Thymus (tissue), 11 donors: ENCODE results near the gene PARVB. TPM values are rescaled to one million over a fixed set of nuclear protein-coding genes. Genes with fewer than 3 reads are reported as not detected.

Experiments
- DNase-seq, 9 donors: peaks; one replicate each; pipeline ENCODE4 v3.0.0-alpha.2; 2013; ENCODE audit warnings: low spot score in 9 of 9, low read depth in 6 of 9, missing footprints in 1 of 9
- H3K27ac ChIP-seq, 2 donors: one replicate each; pipeline ENCODE4 v1.5.1; 2013; ENCODE audit warnings: control low read depth in 1 of 2, low read depth in 1 of 2, low read length in 1 of 2, mild to moderate bottlenecking in 1 of 2, moderate library complexity in 1 of 2
- H3K27me3 ChIP-seq, 2 donors: one replicate each; pipeline ENCODE4 v1.5.1; 2013; ENCODE audit warnings: low read length in 1 of 2; ENCODE audit not compliant: control insufficient read depth in 2 of 2, insufficient read depth in 1 of 2
- H3K36me3 ChIP-seq, 2 donors: one replicate each; pipeline ENCODE4 v1.5.1; 2013; ENCODE audit warnings: low read length in 1 of 2, mild to moderate bottlenecking in 1 of 2, moderate library complexity in 1 of 2; ENCODE audit not compliant: control insufficient read depth in 2 of 2, insufficient read depth in 2 of 2
- H3K4me1 ChIP-seq, 2 donors: one replicate each; pipeline ENCODE4 v1.5.1; 2013; ENCODE audit warnings: low read length in 2 of 2; ENCODE audit not compliant: control insufficient read depth in 2 of 2, insufficient read depth in 2 of 2
- H3K4me3 ChIP-seq, 2 donors: one replicate each; pipeline ENCODE4 v1.5.1; 2013; ENCODE audit warnings: low read length in 2 of 2, control low read depth in 1 of 2, mild to moderate bottlenecking in 1 of 2
- H3K9me3 ChIP-seq, 2 donors: one replicate each; pipeline ENCODE4 v1.5.1; 2013; ENCODE audit warnings: low read length in 1 of 2, mild to moderate bottlenecking in 1 of 2; ENCODE audit not compliant: control insufficient read depth in 2 of 2, insufficient read depth in 1 of 2
- WGBS: extraction: QIAGEN DNeasy Blood & Tissue Kit; methylation state at CpG from one replicate; pipeline ENCODE4 v1.1.7; 2013; 5-methylcytosine and 5-hydroxymethylcytosine counted together
- polyA plus RNA-seq: library from polyadenylated mRNA; stranded (reverse); fragments of 200-250 nt; gene quantifications from one replicate; pipeline ENCODE4 v1.2.3, GENCODE V29; 2013
- total RNA-seq: library from RNA; stranded (reverse); fragments of 120-200 nt; gene quantifications from one replicate; pipeline ENCODE4 v1.2.4, GENCODE V29; 2013
- donor health status: healthy.

PARVB gene
- total and polyA plus RNA-seq, 2 donors: 14.5 to 15.2 TPM

GRCh38 chr22:44173154-44173553 is 149.1 kb downstream of the PARVB start:
- no peak for DNase-seq
- H3K27me3 ChIP-seq: no peaks in the 10 kb centered on the region
- H3K9me3 ChIP-seq: no peaks in the 10 kb centered on the region
- H3K4me1 ChIP-seq: peaks cover 0 to 8% of the 10 kb centered on the region in 2 donors
- WGBS: 86% methylated on average over 10 of the region's 10 CpGs
- no peaks in the 10 kb centered on the region for H3K36me3 ChIP-seq
- H3K27ac ChIP-seq: no peak overlapping the region
- H3K4me3 ChIP-seq: no peak overlapping the region

- Histone ChIP-seq H3K27me3 (no peaks in the 10 kb centered on the region), H3K4me3 (no peak overlapping the region), H3K27ac (no peak overlapping the region), H3K9me3 (no peaks in the 10 kb centered on the region), H3K36me3 (no peaks in the 10 kb centered on the region), H3K4me1 (peaks cover 0 to 11% of the 10 kb centered on the region in 2 donors)
- DNase-seq: no peak
- WGBS: 96% methylated on average over 8 of the region's 8 CpGs
Measured at GRCh38 chr22:44175676-44176075, 151.6 kb downstream of the PARVB start.

DNA sequence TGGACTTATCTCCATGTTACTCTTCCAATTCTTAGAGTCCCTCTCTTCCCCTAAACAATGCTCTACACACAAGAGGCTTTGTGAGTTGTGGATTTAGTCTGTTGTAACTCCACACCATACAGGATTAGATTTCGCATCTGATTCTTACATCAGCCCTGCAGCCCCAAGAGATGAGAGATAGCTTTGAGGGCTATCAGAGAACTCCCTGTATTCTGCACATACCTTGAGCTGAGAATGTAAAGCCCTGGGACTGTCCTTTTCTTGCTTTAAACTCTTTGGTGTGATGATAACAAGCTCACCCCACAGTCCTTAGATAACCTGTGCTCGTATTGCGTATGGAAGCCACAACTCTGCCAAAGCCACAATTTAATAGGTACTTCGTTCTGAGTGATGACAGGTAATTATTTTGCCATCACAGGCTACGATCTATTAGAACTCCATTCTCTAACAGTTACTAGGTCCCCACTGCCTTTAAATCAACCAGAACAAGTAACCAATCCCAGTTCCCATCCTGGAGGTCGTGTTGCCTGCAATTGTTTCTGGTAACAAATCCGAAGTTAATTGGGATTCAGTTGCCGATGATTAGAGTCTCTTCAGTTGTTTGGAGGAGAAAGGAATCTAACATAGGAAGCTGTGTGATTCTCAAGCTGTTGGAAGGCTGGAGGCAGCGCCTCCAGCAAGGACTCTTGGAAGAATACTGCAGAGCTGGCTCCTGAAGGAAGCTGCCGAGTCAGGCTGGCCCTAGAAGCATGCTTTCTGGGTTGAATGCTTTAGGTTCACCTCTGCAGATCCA is 155.3 kb downstream of the PARVB start:
- WGBS: 94% methylated on average over 10 of the region's 10 CpGs
- H3K27me3 ChIP-seq: no peaks in the 10 kb centered on the region
- peaks cover 5 to 8% of the 10 kb centered on the region in 2 donors for H3K36me3 ChIP-seq
- peaks cover 12 to 20% of the 10 kb centered on the region in 2 donors for H3K4me1 ChIP-seq
- no peak overlapping the region for H3K4me3 ChIP-seq
- no peak overlapping the region for H3K27ac ChIP-seq
- DNase-seq: no peak
- no peaks in the 10 kb centered on the region for H3K9me3 ChIP-seq

DNA sequence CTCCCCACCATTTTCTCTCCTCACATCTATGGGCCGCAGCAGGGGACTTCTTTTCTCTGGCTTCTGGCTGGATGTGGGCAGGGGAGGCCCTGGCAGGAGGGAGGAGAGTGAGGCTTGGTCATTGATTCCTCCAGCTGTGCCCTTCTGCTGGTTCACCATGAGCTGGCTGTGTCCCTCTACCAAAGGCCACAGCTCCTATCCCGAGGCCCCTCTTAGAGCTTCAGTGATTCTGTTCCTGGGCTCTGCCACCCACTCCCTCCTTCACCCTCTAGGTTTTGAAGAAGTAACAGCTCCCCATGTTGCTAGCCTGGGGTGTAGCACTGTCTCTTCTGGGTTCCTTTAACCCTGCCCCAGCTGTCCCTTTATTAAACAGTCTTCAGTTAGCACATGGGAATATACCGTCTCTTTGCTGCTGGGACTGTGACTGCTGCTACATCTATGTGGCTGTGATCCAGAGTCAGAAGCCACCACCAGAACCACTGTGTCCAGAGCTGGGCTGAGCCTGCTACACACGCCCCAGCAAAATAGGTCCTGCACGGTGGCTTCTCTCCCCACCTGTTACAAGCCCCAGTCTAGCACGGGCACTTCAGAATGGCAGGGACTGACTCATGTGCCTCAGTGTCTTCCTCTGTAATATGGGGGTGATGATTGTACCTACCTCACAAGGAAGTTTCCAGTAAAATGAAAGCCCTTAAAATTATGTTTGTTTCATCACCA is 156.0 kb downstream of the PARVB start:
- DNase-seq: no peak
- peaks cover 5 to 8% of the 10 kb centered on the region in 2 donors for H3K36me3 ChIP-seq
- H3K27ac ChIP-seq: peak overlapping the region in 1 of 2 donors; percentile 33
- H3K4me3 ChIP-seq: no peak overlapping the region
- peaks cover 12 to 20% of the 10 kb centered on the region in 2 donors for H3K4me1 ChIP-seq
- no peaks in the 10 kb centered on the region for H3K27me3 ChIP-seq
- no peaks in the 10 kb centered on the region for H3K9me3 ChIP-seq
- WGBS: 89% methylated on average over 6 of the region's 6 CpGs

DNA sequence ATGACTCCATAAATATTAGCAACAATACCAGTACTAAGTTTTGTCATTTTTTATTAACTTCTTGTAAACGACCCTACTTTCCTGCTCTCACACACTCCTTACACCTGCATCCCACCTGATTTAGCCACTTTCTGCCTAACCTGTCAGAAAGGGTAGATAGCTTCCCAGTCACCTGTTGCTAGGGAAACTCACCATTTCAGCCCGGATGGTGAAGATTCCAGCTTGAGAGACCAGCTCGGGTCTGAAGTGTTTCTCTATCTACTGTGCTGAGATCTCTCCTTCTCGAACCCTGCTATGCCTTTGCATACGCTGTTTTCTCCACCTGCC is 156.6 kb downstream of the PARVB start, which contains the start of gene PARVG:
TSS of gene PARVG (plus strand) at position 220 of the 327 bp plus-strand sequence. CDS start 2,405 bp downstream, outside the sequence.
- peaks cover 12 to 20% of the 10 kb centered on the region in 2 donors for H3K4me1 ChIP-seq
- no peaks in the 10 kb centered on the region for H3K27me3 ChIP-seq
- WGBS: 16% methylated on average over 5 of the region's 5 CpGs
- peaks cover 6 to 8% of the 10 kb centered on the region in 2 donors for H3K36me3 ChIP-seq
- H3K9me3 ChIP-seq: no peaks in the 10 kb centered on the region
- H3K27ac ChIP-seq: peak within 1 kb of the TSS; percentile 76 to 87
- H3K4me3 ChIP-seq: peak within 1 kb of the TSS; percentile 76 to 82
- peak in 6 of 9 donors; percentile 9 to 74 (median 46) for DNase-seq

GRCh38 chr22:44181033-44181911 is 157.2 kb downstream of the PARVB start:
- peak in 6 of 9 donors; percentile 11 to 74 (median 46) for DNase-seq
- no peaks in the 10 kb centered on the region for H3K9me3 ChIP-seq
- H3K4me1 ChIP-seq: peaks cover 12 to 20% of the 10 kb centered on the region in 2 donors
- peak overlapping the region; percentile 76 to 82 for H3K4me3 ChIP-seq
- H3K36me3 ChIP-seq: peaks cover 11 to 12% of the 10 kb centered on the region in 2 donors
- WGBS: 5% methylated on average over 40 of the region's 40 CpGs
- H3K27me3 ChIP-seq: no peaks in the 10 kb centered on the region
- peak overlapping the region; percentile 76 to 87 for H3K27ac ChIP-seq

DNA sequence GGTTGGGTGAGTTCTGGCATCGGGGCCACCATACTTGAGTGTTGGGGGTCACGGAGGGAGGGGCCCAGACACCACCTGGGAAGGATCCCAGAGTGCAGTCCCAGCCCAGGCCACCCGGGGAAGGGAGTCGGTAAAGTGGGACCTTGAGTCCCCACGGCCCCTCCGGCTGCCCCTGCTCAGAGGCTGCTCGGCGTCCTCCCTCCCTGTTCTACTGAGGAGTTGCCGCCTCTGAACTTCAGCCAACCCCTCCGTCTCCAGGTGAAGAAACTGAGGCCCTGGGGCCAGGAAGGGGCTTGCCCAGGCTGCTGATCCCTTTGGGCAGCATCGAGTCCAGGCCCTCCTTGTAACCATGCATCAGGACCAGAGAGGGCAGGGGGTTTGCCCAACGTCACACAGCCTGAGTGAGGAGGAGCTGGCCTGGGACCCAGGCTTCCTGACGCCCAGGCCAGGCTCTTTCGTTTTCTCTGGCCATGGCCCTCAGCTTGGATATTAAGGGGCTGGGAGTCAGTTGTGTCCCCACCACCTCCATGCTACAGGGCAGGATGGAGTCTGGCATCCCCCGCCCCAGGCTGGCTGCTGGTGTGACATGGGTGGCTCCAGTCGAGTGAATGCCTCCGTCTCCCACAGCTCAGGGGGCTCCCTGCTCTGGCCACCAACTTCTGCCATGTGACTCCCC is 157.9 kb downstream of the PARVB start:
- no peaks in the 10 kb centered on the region for H3K27me3 ChIP-seq
- peak overlapping the region; percentile 76 to 87 for H3K27ac ChIP-seq
- DNase-seq: peak in 2 of 9 donors; percentile 13 to 29
- H3K4me1 ChIP-seq: peaks cover 12 to 20% of the 10 kb centered on the region in 2 donors
- H3K4me3 ChIP-seq: peak overlapping the region; percentile 76 to 82
- peaks cover 13 to 16% of the 10 kb centered on the region in 2 donors for H3K36me3 ChIP-seq
- H3K9me3 ChIP-seq: no peaks in the 10 kb centered on the region
- WGBS: 11% methylated on average over 17 of the region's 17 CpGs

DNA sequence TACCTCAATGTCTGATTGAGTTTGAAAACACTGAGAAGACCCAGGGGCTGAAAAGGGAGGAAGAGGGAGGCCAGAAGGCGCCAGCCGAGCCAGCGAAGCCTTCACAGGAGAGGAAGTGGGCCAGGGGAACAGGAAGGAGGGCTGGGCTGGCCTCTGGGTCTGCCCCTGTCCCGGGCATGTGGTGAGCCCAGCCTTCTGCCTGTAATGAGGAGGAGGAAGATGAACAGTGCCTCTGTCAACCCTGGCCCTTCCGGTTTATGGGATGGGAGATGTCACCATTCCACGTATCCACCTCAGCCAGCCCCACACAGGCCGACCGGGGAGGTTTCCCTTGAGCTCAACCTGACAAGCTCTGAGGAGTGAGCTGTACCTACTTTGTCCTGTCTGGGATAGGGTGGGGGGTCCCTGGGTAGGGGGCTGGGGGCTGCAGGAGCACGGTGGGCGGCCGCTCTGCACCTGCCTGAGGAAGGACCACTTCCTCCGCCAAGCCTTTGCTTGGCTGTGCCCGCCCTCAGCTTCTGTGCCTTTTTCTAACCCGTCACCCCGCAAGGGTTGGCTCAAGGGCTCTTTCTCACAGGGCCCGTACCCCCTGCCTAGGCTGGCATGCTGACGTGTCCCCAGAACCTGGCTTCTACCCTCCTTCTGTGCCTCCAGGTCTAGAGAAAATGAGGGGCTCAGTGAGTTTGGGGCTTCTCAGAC is 158.6 kb downstream of the PARVB start:
- WGBS: 42% methylated on average over 17 of the region's 17 CpGs
- peak in 6 of 9 donors; percentile 9 to 64 (median 30) for DNase-seq
- H3K4me3 ChIP-seq: peak overlapping the region; percentile 76 to 82

More for the DNA sequence above, 158.6 kb downstream of the PARVB start:
- peak overlapping the region; percentile 76 to 87 for H3K27ac ChIP-seq
- H3K4me1 ChIP-seq: peaks cover 12 to 20% of the 10 kb centered on the region in 2 donors
- peaks cover 13 to 16% of the 10 kb centered on the region in 2 donors for H3K36me3 ChIP-seq
- H3K27me3 ChIP-seq: no peaks in the 10 kb centered on the region
- H3K9me3 ChIP-seq: no peaks in the 10 kb centered on the region
